KOPT-K1 (cell line): ENCODE results near the gene MASP2.

Experiments
- H3K27ac ChIP-seq: fragments of 200-600 bp; sonication (generic); 2 replicates; pipeline ENCODE4 v1.5.1; 2016; ENCODE audit warnings: antibody characterized with exemption, mild to moderate bottlenecking, low read depth, low read length; ENCODE audit not compliant: poor library complexity, severe bottlenecking
- H3K36me3 ChIP-seq: fragments of 200-600 bp; sonication (generic); 2 replicates; pipeline ENCODE4 v1.5.1; 2017; ENCODE audit warnings: antibody characterized with exemption, mild to moderate bottlenecking, low read length, moderate library complexity; ENCODE audit not compliant: insufficient read depth
- H3K9me3 ChIP-seq: fragments of 200-600 bp; sonication (generic); 2 replicates; pipeline ENCODE4 v1.5.1; 2017; ENCODE audit warnings: antibody characterized with exemption, low read length, mild to moderate bottlenecking; ENCODE audit not compliant: insufficient read depth, poor library complexity, severe bottlenecking

Gene MASP2

DNA sequence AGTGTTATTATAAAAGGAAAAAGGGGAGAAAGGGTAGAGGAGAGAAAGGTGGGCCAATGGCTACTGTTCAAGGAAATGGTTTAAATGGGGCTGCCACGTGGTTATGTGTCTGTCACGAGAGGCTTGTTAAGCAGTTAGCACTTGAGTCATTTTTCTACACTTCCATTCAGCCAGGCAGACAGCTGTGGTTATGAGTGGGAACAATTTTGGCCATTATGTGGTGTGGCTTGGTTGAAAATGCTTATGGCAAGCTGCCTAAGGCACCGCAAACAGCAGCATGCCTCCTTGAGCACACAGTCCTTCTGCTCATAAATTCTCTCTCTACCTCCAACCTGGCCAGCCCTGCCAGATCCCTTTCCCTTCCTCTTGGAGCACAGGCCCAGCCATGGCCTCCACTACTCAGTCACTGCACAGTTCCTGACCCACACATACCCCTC lies 15.9 kb upstream of the MASP2 start:
- no peak overlapping the region for H3K27ac ChIP-seq
- H3K36me3 ChIP-seq = peaks cover 67% of the 10 kb centered on the region
- H3K9me3 ChIP-seq = no peaks in the 10 kb centered on the region

DNA sequence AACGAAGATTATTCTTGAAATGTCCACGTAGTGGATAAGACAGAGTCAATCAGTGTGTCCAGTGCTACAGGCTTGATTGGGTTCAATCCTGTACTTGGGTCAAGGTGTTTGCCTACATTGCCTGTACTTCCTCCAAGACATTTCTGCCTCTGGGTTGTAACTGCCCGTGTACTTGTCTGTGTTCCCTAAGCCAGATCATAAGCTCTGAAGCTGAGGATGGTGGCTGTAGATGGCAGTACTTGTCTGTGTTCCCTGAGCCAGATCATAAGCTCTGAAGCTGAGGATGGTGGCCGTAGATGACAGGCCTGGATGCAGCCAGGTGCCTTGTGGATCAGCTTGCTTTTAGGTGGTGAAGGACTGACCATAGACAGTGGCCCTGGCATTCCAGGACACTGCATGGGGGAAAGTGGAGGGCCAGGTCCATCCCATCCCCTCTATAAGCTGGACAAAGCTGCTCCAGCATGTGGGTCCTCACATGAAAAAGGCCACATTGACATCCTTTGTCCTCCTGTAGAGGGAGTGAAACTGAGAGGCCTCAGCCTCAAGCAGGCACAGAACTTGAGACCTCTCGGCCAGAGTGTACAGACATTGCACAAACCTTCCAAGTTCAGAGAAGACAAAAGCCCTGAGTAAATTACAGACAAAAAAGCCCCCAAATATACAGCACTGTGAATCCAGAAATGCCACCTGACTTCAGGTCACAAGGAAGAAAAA lies 14.8 kb upstream of the MASP2 start:
- Histone ChIP-seq H3K36me3 (peaks cover 68% of the 10 kb centered on the region), H3K9me3 (no peaks in the 10 kb centered on the region), H3K27ac (no peak overlapping the region)

DNA sequence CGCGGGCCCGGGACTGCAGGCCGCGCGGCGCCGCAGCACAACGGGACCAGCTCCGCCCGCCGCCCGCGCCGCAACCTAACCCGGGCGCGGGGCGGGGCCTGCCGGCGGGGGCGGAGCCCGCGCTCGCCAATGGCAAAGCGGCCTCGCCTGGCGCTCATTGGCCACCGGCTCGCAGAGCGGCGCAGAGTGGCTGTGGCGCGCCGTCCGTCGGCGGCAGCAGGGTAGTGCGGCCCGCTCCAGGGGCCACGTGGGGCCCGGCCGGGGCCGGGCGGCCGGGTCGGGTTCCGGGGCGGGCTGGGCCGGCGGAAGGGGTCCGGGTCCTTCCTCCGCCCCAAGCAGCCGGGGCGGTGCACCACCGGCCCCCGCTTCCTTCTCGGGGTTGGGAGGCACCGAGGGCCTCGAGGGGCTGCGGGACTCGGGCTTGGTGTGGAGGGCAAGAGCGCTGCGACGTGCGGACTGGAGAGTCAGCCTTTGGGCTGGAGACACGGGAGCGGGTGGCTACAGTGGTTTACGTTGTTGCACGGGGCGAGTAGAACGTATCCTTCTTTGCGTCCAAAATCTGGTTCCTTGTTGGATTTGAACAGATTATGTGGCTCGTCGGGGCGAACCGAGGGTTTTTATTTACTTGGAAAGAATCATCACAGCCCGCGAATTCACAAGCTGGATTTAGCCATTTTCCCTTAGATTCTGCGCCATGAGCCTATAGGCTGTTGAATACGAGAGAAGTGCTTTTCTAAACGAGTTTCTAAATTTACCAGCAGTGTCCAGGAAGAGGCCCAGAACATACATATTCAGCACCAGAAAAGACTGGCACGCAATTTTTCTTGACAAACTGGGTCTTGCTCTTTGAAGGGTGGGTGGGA lies 13.2 kb upstream of the MASP2 start, which contains the start of gene SRM:
Gene SRM, minus strand, starts transcription at position 51 of the 863 bp plus-strand sequence. CDS start 75 bp downstream, outside the sequence.
- Histone ChIP-seq H3K9me3 (no peaks in the 10 kb centered on the region), H3K36me3 (peaks cover 66% of the 10 kb centered on the region), H3K27ac (peak within 1 kb of the TSS; percentile 81)

DNA sequence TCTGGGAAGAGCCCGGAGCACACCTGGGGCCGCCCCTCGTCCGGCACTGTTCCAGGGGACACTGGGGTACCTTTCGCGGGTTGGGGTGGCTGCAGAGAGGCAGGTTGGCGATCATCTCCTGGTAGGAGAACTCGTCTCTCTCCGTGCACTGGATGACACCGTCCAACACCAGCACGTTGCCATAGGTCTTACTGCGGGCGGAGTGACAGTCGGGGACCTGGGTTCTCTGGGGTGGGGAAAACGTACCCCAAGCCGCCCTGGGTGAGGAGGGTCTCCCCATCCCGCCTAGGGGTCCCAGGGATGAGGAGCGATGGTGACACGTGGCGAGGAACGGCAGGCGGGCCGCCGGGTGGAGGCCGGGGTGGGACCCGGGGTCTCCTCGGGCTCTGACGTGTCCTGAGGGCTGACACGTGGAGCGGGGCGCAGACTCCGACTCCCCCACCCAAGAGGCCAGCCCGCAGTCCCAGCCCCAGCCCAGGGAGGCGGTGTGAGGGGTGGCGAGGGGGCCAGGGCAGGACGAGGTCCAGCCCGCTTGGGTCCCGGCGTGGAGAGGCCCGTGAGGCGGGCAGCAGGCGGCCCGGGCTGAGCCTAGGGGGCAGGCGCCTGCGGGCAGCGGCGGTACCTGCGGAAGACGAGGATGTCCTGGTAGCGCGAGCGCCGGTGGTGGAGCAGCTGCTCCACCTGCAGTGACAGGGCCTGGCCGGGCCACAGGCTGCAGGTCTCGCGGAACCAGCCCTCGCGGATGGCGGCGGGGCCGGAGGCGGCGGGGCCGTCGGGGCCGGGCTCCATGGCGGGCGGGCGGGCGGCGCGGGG lies 12.3 kb upstream of the MASP2 start:
- H3K27ac ChIP-seq = peak overlapping the region; percentile 81
- H3K9me3 ChIP-seq = no peaks in the 10 kb centered on the region
- peaks cover 68% of the 10 kb centered on the region for H3K36me3 ChIP-seq

DNA sequence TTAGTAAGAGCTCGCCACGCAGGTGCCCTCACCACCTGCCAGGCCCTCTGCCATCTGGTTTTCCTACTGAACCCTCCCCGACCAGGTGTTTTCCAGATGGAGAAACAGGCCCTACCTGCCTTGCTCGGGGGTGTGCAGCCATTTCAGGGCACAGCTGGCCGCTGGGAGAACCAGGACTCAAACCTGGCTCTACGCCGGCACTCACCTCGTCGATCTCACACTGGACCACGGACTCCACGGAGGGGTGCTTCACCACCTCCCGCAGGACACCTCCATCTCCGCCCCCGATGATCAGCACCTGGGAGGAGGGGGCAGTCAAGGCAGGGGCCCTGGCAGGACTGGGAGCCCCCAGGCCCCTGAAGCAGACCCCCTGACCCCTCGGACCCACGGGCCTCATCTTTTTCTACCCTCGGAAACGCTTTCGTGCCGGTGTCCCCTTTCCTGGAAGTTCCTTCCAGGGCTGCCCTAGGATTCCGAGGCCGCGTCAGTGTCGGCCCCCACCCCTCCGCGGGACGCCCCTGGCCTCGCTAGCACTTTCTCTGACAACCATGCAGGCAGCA lies 11.6 kb upstream of the MASP2 start:
- H3K9me3 ChIP-seq = no peaks in the 10 kb centered on the region
- H3K27ac ChIP-seq = peak overlapping the region; percentile 81
- H3K36me3 ChIP-seq = peaks cover 70% of the 10 kb centered on the region

DNA sequence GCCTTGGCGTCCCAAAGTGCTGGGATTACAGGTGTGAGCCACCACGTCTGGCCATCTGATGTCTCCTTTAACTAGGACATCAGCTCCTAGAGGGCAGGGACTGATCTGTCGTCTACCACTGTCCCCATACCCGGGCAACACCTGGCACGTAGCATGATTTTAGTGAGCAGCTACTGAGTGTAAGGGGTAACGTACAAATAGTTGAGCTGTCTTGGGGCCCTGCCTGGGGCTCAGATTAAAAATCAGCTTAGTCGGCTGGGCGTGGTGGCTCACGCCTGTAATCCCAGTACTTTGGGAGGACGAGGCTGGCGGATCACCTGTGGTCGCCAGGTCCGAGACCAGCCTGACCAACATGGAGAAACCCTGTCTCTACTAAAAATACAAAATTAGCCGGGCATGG lies 11.0 kb upstream of the MASP2 start:
- Histone ChIP-seq H3K9me3 (no peaks in the 10 kb centered on the region), H3K36me3 (peaks cover 69% of the 10 kb centered on the region), H3K27ac (no peak overlapping the region)

DNA sequence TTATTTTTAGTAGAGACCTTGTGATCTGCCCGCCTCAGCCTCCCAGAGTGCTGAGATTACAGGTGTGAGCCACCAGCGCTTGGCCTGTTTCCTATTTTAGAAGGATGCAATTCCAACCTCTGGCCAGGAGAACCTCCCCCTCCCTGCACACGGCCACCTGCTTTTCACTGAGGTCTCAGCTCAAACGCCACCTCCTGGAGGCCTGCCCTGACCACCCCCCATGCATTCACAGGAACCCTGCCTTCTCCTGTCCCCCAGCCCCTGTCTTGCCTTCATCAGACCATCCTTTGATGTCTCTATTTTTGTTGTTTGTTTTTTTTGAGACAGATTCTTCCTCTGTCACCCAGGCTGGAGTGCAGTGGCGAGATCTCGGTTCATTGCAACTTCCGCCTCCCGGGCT lies 10.4 kb upstream of the MASP2 start:
- Histone ChIP-seq H3K36me3 (peaks cover 64% of the 10 kb centered on the region), H3K27ac (no peak overlapping the region), H3K9me3 (no peaks in the 10 kb centered on the region)

DNA sequence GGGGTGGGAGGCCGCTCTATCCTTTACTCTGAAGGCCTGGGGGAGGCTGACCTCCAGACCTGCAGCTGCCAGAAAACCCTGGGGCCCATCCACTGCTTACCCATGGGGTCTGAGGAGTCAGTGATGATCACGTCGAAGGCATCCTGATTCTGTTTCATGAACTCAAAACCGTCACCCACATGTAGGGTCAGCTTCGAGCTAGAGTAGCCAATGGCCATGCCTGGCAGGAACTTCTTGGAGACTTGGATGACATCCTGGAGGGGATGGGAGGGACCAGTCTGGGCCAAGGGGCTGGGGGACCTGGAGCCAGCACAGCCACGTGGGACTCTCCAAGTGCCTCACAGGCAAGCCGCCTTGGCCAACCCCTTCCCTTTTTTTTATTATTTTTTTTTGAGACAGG lies 9.5 kb upstream of the MASP2 start:
- H3K27ac ChIP-seq = no peak overlapping the region

DNA sequence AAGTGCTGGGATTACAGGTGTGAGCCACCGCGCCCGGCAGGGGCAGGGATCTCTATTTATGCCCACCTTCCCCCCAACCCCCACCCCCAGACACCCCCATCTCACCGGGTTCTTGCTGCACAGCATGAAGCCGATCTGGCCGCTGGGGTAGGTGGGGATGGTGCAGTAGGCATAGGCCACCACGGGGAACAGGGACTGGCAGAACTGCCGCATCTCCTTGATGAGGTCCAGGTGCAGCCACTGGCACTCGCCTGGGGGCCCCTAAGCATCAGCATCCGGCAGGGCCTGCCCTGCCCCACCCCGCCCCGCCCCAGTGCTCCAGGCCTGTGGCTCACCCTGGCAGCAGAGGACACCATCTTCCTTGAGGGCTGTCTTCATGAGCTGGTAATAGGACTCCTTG lies 8.6 kb upstream of the MASP2 start:
- Histone ChIP-seq H3K27ac (no peak overlapping the region), H3K36me3 (peaks cover 55% of the 10 kb centered on the region), H3K9me3 (no peaks in the 10 kb centered on the region)

More for the DNA sequence above, 9.5 kb upstream of the MASP2 start:
- H3K36me3 ChIP-seq = peaks cover 56% of the 10 kb centered on the region
- no peaks in the 10 kb centered on the region for H3K9me3 ChIP-seq

DNA sequence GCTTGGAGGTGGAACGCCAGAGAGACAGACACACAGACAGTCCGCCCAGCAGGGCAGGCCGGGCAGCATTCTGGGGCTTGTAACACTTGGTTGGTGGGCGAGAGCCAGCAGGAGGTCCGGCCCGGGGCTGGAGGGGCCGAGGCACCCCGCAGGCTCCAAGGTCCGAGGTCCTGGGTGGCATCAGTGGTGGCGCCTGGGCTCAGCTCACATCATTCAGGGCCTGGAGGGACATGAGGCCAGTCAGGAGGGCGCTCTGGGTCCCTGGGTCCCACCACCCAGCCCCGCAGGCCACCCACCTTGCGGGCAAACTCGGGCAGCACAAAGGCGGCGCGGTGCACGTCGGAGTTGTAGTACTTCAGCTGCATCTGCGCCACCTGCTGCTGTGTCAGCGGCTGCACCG lies 7.6 kb upstream of the MASP2 start:
- Histone ChIP-seq H3K27ac (no peak overlapping the region), H3K36me3 (peaks cover 55% of the 10 kb centered on the region), H3K9me3 (no peaks in the 10 kb centered on the region)

DNA sequence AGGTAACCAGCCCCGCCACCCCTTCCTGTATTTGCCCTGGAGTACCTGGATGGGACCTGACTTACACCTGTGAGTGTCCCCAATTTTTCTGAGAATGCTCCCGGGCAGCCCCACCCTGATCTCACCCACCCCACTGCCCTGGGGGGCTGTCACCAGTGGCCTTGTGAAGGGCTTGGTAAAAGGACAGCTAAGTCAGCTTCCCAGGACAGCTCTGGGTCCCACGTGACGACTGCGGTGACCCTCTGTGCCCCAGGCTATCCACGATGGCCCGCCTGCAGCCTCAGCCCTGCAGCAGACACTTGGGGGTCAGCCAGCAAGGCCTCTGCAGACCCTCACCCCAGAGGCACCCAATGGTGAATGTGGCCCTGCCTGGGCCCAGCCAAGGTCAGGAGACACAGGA lies 7.1 kb upstream of the MASP2 start:
- Histone ChIP-seq H3K36me3 (peaks cover 55% of the 10 kb centered on the region), H3K9me3 (no peaks in the 10 kb centered on the region), H3K27ac (no peak overlapping the region)

DNA sequence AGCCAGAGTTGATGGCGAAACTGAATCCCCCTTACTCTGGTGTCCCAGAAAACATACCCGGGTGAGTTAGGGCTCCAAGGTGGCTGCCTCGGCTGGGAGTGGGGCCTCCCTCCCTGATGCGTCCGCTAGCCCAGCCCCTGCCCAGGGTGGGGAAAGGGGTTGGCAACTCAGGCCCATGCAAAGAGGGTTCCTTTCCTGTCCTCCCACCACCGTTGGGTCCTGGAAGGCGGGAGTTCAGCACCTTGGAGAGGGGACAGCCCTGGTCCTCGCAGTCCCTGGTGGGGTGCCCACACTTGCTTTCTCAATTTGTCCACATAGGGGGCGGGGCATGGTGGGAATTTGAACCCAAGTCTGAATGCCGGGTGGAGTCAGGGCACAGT lies 6.7 kb upstream of the MASP2 start:
- H3K9me3 ChIP-seq = no peaks in the 10 kb centered on the region
- H3K27ac ChIP-seq = no peak overlapping the region
- H3K36me3 ChIP-seq = peaks cover 55% of the 10 kb centered on the region

DNA sequence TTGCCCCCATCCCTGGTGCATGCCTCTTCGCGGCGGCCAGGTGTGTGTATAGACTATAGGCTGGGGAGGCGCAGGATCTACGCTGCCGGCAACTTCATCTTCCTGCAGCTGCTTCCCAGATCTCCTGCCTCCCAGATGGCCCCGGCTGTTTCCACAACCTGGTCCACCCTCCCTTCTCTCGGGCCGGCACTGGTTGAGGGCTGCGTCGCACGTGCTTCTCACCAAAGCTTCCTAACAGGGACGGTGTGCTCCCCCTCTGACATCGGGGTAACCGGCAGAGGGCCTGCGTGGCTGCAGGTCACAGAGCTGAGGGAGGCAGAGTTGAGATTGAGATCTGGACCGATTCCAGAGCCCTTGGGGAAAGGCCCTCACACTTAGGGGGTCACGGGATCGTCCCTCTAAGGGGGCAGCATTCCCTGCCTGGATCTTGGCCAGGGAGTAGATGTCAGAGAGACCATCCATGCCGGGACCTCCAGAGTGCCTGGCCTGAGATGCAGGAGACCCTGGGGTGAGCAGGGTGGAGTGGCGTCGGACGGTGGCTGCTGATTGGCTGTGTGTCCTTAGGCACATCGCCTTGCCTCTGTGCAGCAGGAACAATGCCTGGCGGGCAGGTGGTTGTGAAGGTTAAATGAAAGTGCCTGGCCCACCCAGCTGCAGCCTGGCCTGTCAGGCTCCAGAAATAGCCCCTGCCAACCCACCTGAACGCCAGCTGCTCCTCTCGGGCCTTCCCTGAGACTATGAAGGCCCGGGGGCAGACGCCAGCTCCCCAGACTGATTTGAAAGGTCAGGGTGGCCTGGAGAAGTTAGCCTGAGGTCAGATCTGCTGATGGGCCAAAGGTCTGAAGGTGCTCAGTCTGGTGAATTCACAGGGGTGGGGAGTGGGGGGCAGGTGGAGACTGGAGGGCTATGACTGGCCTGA lies 6.1 kb upstream of the MASP2 start:
- H3K36me3 ChIP-seq = peaks cover 49% of the 10 kb centered on the region
- no peaks in the 10 kb centered on the region for H3K9me3 ChIP-seq
- no peak overlapping the region for H3K27ac ChIP-seq
